K562 (cell line): ENCODE results near the gene OBSL1. TPM values are rescaled to one million over a fixed set of nuclear protein-coding genes. Genes with fewer than 3 reads are reported as not detected.

ENCODE experiments used
- AFF4 ChIP-seq: sonication (generic); formaldehyde crosslinking; IDR thresholded peaks from 2 replicates; pipeline ENCODE4 v1.8.0; 2023; ENCODE audit warnings: mild to moderate bottlenecking, missing genetic modification reagents
- BCOR ChIP-seq: fragments of 450-650 bp; IDR thresholded peaks from 2 replicates; pipeline ENCODE4 v1.6.1; 2016
- CC2D1A ChIP-seq: fragments of 450-650 bp; IDR thresholded peaks from 2 replicates; pipeline ENCODE4 v1.6.1; 2017; ENCODE audit warnings: mild to moderate bottlenecking
- E2F3 ChIP-seq: fragments of 250-450 bp; sonication (Bioruptor Pico); IDR thresholded peaks from 2 replicates; pipeline ENCODE4 v1.4.0; 2020; ENCODE audit warnings: mild to moderate bottlenecking
- ESRRA ChIP-seq: fragments of 450-650 bp; IDR thresholded peaks from 2 replicates; pipeline ENCODE4 v1.6.1; 2014; ENCODE audit warnings: low read depth, mild to moderate bottlenecking, moderate library complexity, borderline replicate concordance
- FIP1L1 ChIP-seq: fragments of 200-400 bp; formaldehyde crosslinking; IDR thresholded peaks from 2 replicates; pipeline ENCODE4 v1.6.1; 2018; ENCODE audit warnings: mild to moderate bottlenecking, low read depth, low read length; ENCODE audit not compliant: poor library complexity, severe bottlenecking
- HNRNPLL ChIP-seq: fragments of 200-400 bp; formaldehyde crosslinking; IDR thresholded peaks from 2 replicates; pipeline ENCODE4 v1.6.1; 2017; ENCODE audit warnings: low read length, low read depth, mild to moderate bottlenecking; ENCODE audit not compliant: poor library complexity, severe bottlenecking
- IFI16 ChIP-seq: fragments of 250-450 bp; sonication (Bioruptor Pico); IDR thresholded peaks from 2 replicates; pipeline ENCODE4 v2.1.2; 2022; ENCODE audit warnings: mild to moderate bottlenecking, inconsistent platforms
- L3MBTL2 ChIP-seq: fragments of 450-650 bp; IDR thresholded peaks from 2 replicates; pipeline ENCODE4 v1.6.1; 2016; ENCODE audit warnings: mild to moderate bottlenecking, moderate library complexity
- NBN ChIP-seq: fragments of 450-650 bp; IDR thresholded peaks from 2 replicates; pipeline ENCODE4 v1.6.1; 2016; ENCODE audit warnings: low read depth, mild to moderate bottlenecking
- NFXL1 ChIP-seq: fragments of 450-650 bp; formaldehyde crosslinking; IDR thresholded peaks from 2 replicates; pipeline ENCODE4 v1.4.0; 2021; ENCODE audit warnings: mild to moderate bottlenecking
- RBBP5 ChIP-seq: fragments of 200-600 bp; sonication (generic); IDR thresholded peaks from 2 replicates; pipeline ENCODE4 v1.6.1; 2012; ENCODE audit warnings: borderline replicate concordance, mild to moderate bottlenecking, low read length, control low read depth, inconsistent platforms; ENCODE audit not compliant: insufficient read depth, poor library complexity, severe bottlenecking
- RBM34 ChIP-seq: fragments of 200-400 bp; formaldehyde crosslinking; IDR thresholded peaks from 2 replicates; pipeline ENCODE4 v1.6.1; 2018; ENCODE audit warnings: low read length, borderline replicate concordance; ENCODE audit not compliant: insufficient read depth
- TAF9B ChIP-seq: fragments of 450-650 bp; IDR thresholded peaks from 2 replicates; pipeline ENCODE4 v1.6.1; 2018; ENCODE audit warnings: mild to moderate bottlenecking; ENCODE audit not compliant: partially characterized antibody
- THRA ChIP-seq: fragments of 450-650 bp; IDR thresholded peaks from 2 replicates; pipeline ENCODE4 v1.6.1; 2017; ENCODE audit warnings: mild to moderate bottlenecking, moderate library complexity
- TRIM28 ChIP-seq: fragments of 450-650 bp; IDR thresholded peaks from 2 replicates; pipeline ENCODE4 v1.6.1; 2017
- VEZF1 ChIP-seq: fragments of 200-800 bp; sonication (Bioruptor generic); IDR thresholded peaks from 2 replicates; pipeline ENCODE4 v1.6.1; 2017; ENCODE audit warnings: missing genetic modification characterization, missing compliant biosample characterization
- XRCC5 ChIP-seq: fragments of 200-400 bp; formaldehyde crosslinking; IDR thresholded peaks from 2 replicates; pipeline ENCODE4 v1.6.1; 2017; ENCODE audit warnings: low read depth, mild to moderate bottlenecking, low read length
- ZBTB1 ChIP-seq: sonication (generic); formaldehyde crosslinking; IDR thresholded peaks from 2 replicates; pipeline ENCODE4 v1.8.1; 2023; ENCODE audit warnings: missing genetic modification reagents, low read depth, mild to moderate bottlenecking, borderline replicate concordance
- ZBTB7A ChIP-seq: IDR thresholded peaks from 2 replicates; pipeline ENCODE4 v1.6.1; 2011; ENCODE audit warnings: low read depth, mild to moderate bottlenecking, low read length, moderate library complexity, borderline replicate concordance; ENCODE audit not compliant: control insufficient read depth
- ZNF121 ChIP-seq: sonication (generic); formaldehyde crosslinking; conservative IDR thresholded peaks from 2 replicates; pipeline ENCODE4 v1.8.0; 2022; ENCODE audit warnings: missing genetic modification reagents
- polyA plus RNA-seq, 8 experiments: library from polyadenylated mRNA; depleted of rRNA in 4 of 8; stranded (reverse) in 5 of 8; unstranded in 3 of 8; fragments of >200 nt; fragmentation: Nextera tagmentation in 2 of 8; fragmentation: Illumina TruSeq in 1 of 8; extraction: Ambion mirVana in 2 of 8; extraction: Trizol in 1 of 8; gene quantifications; 2 replicates each; pipeline versions ENCODE4 v1.2.1 to v1.2.3, GENCODE V29; 2011 to 2014; ENCODE audit warnings: inconsistent platforms in 1 of 8, missing spikeins in 1 of 8
- total RNA-seq, 7 experiments: library from RNA; depleted of rRNA in 6 of 7; stranded (reverse); fragments of >200 nt in 6 of 7; fragmentation: Illumina TruSeq in 2 of 7; extraction: Trizol in 2 of 7; gene quantifications; 2 replicates each; pipeline versions ENCODE4 v1.2.1 to v1.2.3, GENCODE V29; 2011 to 2021; ENCODE audit warnings: low replicate concordance in 1 of 7

Gene OBSL1
- total and polyA plus RNA-seq, 9 of the 15 experiments (the other 6 are each of a cell fraction or from before 2014, with no cell fraction given): 1.2 to 26.6 (median 8.6) TPM

GRCh38 chr2:219571311-219572236, at the start of gene OBSL1 (continued):
- peak; percentile 69 for TF ChIP-seq RBBP5
- TF ChIP-seq IFI16 (CRISPR knock-in tag): no peak
- 0 out of 2 replicates have a peak, but pooled peaks have one; percentile 21 for TF ChIP-seq CC2D1A
- peak; percentile 86; the same call in 1 of the 2 replicates for TF ChIP-seq NBN
- peak; percentile 59 for TF ChIP-seq TAF9B
- TF ChIP-seq VEZF1: peak; percentile 71
- peak; percentile 81 for TF ChIP-seq BCOR
- no peak for TF ChIP-seq ZNF121 (CRISPR knock-in tag)
- peak; percentile 39; the same call in 1 of the 2 replicates for TF ChIP-seq ESRRA
- 0 out of 2 replicates have a peak, but pooled peaks have one; percentile 25 for TF ChIP-seq AFF4 (CRISPR knock-in tag)
- TF ChIP-seq ZBTB7A: peak; percentile 55; the same call in 1 of the 2 replicates
- no peak for TF ChIP-seq FIP1L1
- TF ChIP-seq ZBTB1 (CRISPR knock-in tag): no peak
- TF ChIP-seq RBM34: no peak
- peak; percentile 88 for TF ChIP-seq THRA
- no peak for TF ChIP-seq E2F3 (CRISPR knock-in tag)
- no peak for TF ChIP-seq NFXL1 (CRISPR knock-in tag)
- 0 out of 2 replicates have a peak, but pooled peaks have one; percentile 65 for TF ChIP-seq XRCC5
- TF ChIP-seq L3MBTL2: peak; percentile 50; the same call in 1 of the 2 replicates
- peak; percentile 39 for TF ChIP-seq HNRNPLL
- TF ChIP-seq TRIM28: peak; percentile 47; the same call in 1 of the 2 replicates
